SU-DHL-6 (cell line): ENCODE results near the gene ATP11A.

Experiments
- H2AFZ ChIP-seq: fragments of 200-600 bp; sonication (generic); 2 replicates; pipeline ENCODE4 v1.6.1; 2014; ENCODE audit warnings: low read depth, mild to moderate bottlenecking, moderate library complexity, mixed read lengths, antibody characterized with exemption, low read length; ENCODE audit not compliant: severe bottlenecking
- H3F3A ChIP-seq: fragments of 200-600 bp; shearing (Covaris generic); 2 replicates; pipeline ENCODE4 v1.6.0; 2016; ENCODE audit warnings: antibody characterized with exemption, mild to moderate bottlenecking; ENCODE audit not compliant: insufficient read depth
- H3K27ac ChIP-seq: fragments of 200-600 bp; sonication (generic); 2 replicates; pipeline ENCODE4 v1.5.1; 2016; ENCODE audit warnings: low read depth, mild to moderate bottlenecking, low read length, moderate library complexity, mixed read lengths
- H3K27me3 ChIP-seq: fragments of 200-600 bp; sonication (generic), shearing (Covaris generic); 2 replicates; pipeline ENCODE4 v1.6.0; 2014; ENCODE audit warnings: mild to moderate bottlenecking, low read length
- H3K36me3 ChIP-seq: fragments of 200-600 bp; sonication (generic); 2 replicates; pipeline ENCODE4 v1.6.1; 2014; ENCODE audit warnings: mild to moderate bottlenecking, low read length, mixed read lengths
- H3K4me2 ChIP-seq: fragments of 300-600, 200-600 bp; shearing (Covaris generic), sonication (generic); 2 replicates; pipeline ENCODE4 v1.6.0; 2014; ENCODE audit warnings: low read length, low read depth, mild to moderate bottlenecking; ENCODE audit not compliant: poor library complexity, severe bottlenecking
- H3K4me3 ChIP-seq: fragments of 200-600 bp; sonication (generic); 2 replicates; pipeline ENCODE4 v1.5.1; 2014; ENCODE audit warnings: antibody characterized with exemption, low read length, mild to moderate bottlenecking, mixed read lengths; ENCODE audit not compliant: insufficient read depth, poor library complexity, severe bottlenecking
- H3K79me2 ChIP-seq: fragments of 200-600 bp; sonication (generic); 2 replicates; pipeline ENCODE4 v1.6.1; 2014; ENCODE audit warnings: mild to moderate bottlenecking, low read length, moderate library complexity; ENCODE audit not compliant: insufficient read depth
- H3K9ac ChIP-seq: fragments of 200-600 bp; sonication (generic); 2 replicates; pipeline ENCODE4 v1.7.0; 2014; ENCODE audit warnings: mild to moderate bottlenecking, low read length
- H3K9me2 ChIP-seq: fragments of 200-600 bp; sonication (generic); replicated peaks from 2 replicates; pipeline ENCODE4 v1.6.1; 2014; ENCODE audit warnings: low read length; ENCODE audit not compliant: insufficient read depth
- H3K9me3 ChIP-seq: fragments of 200-600 bp; sonication (generic); 2 replicates; pipeline ENCODE4 v1.6.1; 2014; ENCODE audit warnings: low read length, mixed read lengths; ENCODE audit not compliant: insufficient read depth
- H4K20me1 ChIP-seq: fragments of 200-600 bp; sonication (generic); 2 replicates; pipeline ENCODE4 v1.6.1; 2014; ENCODE audit warnings: low read depth, mild to moderate bottlenecking, antibody characterized with exemption, low read length, moderate library complexity, mixed read lengths
- CTCF ChIP-seq: fragments of 200-600 bp; sonication (generic); IDR thresholded peaks from one replicate; pipeline ENCODE4 v1.5.1; 2017; ENCODE audit warnings: antibody characterized with exemption, mild to moderate bottlenecking, low read length, moderate library complexity; ENCODE audit not compliant: insufficient read depth, poor library complexity, severe bottlenecking
- EZH2phosphoT487 ChIP-seq: fragments of 200-600 bp; sonication (generic), shearing (Covaris generic); conservative IDR thresholded peaks from 2 replicates; pipeline ENCODE4 v1.6.1; 2018; ENCODE audit warnings: mild to moderate bottlenecking, antibody characterized with exemption, low read length, moderate library complexity, mixed read lengths

Gene ATP11A

GRCh38 chr13:112687836-112688559 lies 1.8 kb upstream of the ATP11A start:
- no peak for TF ChIP-seq CTCF
- no peak for TF ChIP-seq EZH2phosphoT487
- Histone ChIP-seq H2AFZ (no peak overlapping the region), H3K4me3 (no peak overlapping the region), H3K9me2 (no peaks in the 10 kb centered on the region), H4K20me1 (0 out of 2 replicates have a peak, but pooled peaks cover 2% of the 10 kb centered on the region), H3K4me2 (no peak overlapping the region), H3K36me3 (no peaks in the 10 kb centered on the region), H3K9me3 (no peaks in the 10 kb centered on the region), H3K79me2 (no peaks in the 10 kb centered on the region), H3F3A (peaks cover 10% of the 10 kb centered on the region), H3K9ac (no peak overlapping the region), H3K27me3 (no peaks in the 10 kb centered on the region), H3K27ac (no peak overlapping the region)

- no peaks in the 10 kb centered on the region for H3K79me2 ChIP-seq
- no peaks in the 10 kb centered on the region for H3K9me3 ChIP-seq
- H3K27me3 ChIP-seq = no peaks in the 10 kb centered on the region
- H2AFZ ChIP-seq = peak overlapping the region; percentile 95
- no peaks in the 10 kb centered on the region for H3K9me2 ChIP-seq
- no peaks in the 10 kb centered on the region for H3K36me3 ChIP-seq
- H4K20me1 ChIP-seq = 0 out of 2 replicates have a peak, but pooled peaks cover 5% of the 10 kb centered on the region
- peak overlapping the region; percentile 70 for H3K9ac ChIP-seq
- H3K4me3 ChIP-seq = peak overlapping the region; percentile 88
- no peak for TF ChIP-seq CTCF
- no peak for TF ChIP-seq EZH2phosphoT487
- H3F3A ChIP-seq = peaks cover 10% of the 10 kb centered on the region
- H3K27ac ChIP-seq = no peak overlapping the region
- H3K4me2 ChIP-seq = peak overlapping the region; percentile 86
Measured at GRCh38 chr13:112688560-112689302, 1.1 kb upstream of the ATP11A start.

GRCh38 chr13:112690283-112690929 lies 568 bp downstream of the ATP11A start:
- Histone ChIP-seq H4K20me1 (0 out of 2 replicates have a peak, but pooled peaks cover 5% of the 10 kb centered on the region), H3K27me3 (no peaks in the 10 kb centered on the region), H3K27ac (no peak overlapping the region), H3K4me3 (peak overlapping the region; percentile 88), H3F3A (peaks cover 10% of the 10 kb centered on the region), H3K9me2 (no peaks in the 10 kb centered on the region), H2AFZ (peak overlapping the region; percentile 96), H3K79me2 (no peaks in the 10 kb centered on the region), H3K9ac (peak overlapping the region; percentile 70), H3K4me2 (peak overlapping the region; percentile 86), H3K36me3 (no peaks in the 10 kb centered on the region), H3K9me3 (no peaks in the 10 kb centered on the region)
- TF ChIP-seq CTCF = no peak
- TF ChIP-seq EZH2phosphoT487 = no peak
